Measurements from ENCODE around the gene CEACAM21. TPM values are rescaled to one million over a fixed set of nuclear protein-coding genes. Genes with fewer than 3 reads are reported as not detected.

CEACAM21 gene
- total and polyA plus RNA-seq, 4 donors = 6.5 to 12.2 (median 10.3) TPM

- Histone ChIP-seq H3K9me3 (ENCODE audit: control insufficient read depth in 4 of 4, insufficient read depth in 3 of 4, low read length in 3 of 4) (no peaks in the 10 kb centered on the region), H3K4me1 (ENCODE audit: control insufficient read depth in 5 of 5, insufficient read depth in 5 of 5, low read length in 5 of 5) (peaks cover 0 to 6% (median 1%) of the 10 kb centered on the region in 5 donors), H3K4me3 (no peak overlapping the region), H3K27me3 (ENCODE audit: control insufficient read depth in 3 of 3, insufficient read depth in 3 of 3, low read length in 2 of 3) (peaks cover 0 to 6% (median 0%) of the 10 kb centered on the region in 3 donors), H3K9ac (ENCODE audit: insufficient read depth in 1 of 2, low read length in 2 of 2) (no peak overlapping the region), H3K27ac (ENCODE audit: low read depth in 1 of 2, low read length in 1 of 2) (no peak overlapping the region), H3K36me3 (ENCODE audit: control insufficient read depth in 4 of 4, insufficient read depth in 4 of 4, low read length in 4 of 4) (no peaks in the 10 kb centered on the region)
- DNase-seq (no peak), ATAC-seq (ENCODE audit: insufficient read depth, low FRiP score) (no peak)
- TF ChIP-seq, protein P1, sequence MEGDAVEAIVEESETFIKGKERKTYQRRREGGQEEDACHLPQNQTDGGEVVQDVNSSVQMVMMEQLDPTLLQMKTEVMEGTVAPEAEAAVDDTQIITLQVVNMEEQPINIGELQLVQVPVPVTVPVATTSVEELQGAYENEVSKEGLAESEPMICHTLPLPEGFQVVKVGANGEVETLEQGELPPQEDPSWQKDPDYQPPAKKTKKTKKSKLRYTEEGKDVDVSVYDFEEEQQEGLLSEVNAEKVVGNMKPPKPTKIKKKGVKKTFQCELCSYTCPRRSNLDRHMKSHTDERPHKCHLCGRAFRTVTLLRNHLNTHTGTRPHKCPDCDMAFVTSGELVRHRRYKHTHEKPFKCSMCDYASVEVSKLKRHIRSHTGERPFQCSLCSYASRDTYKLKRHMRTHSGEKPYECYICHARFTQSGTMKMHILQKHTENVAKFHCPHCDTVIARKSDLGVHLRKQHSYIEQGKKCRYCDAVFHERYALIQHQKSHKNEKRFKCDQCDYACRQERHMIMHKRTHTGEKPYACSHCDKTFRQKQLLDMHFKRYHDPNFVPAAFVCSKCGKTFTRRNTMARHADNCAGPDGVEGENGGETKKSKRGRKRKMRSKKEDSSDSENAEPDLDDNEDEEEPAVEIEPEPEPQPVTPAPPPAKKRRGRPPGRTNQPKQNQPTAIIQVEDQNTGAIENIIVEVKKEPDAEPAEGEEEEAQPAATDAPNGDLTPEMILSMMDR (IDR thresholded peaks at IDR 0.05; ENCODE audit: control extremely low read depth, extremely low read depth) = no peak
- WGBS, 2 donors = 80 to 85% methylated on average over 9 of the region's 9 CpGs
Observed at GRCh38 chr19:41551212-41551610, 24.8 kb upstream of the CEACAM21 start.

DNA sequence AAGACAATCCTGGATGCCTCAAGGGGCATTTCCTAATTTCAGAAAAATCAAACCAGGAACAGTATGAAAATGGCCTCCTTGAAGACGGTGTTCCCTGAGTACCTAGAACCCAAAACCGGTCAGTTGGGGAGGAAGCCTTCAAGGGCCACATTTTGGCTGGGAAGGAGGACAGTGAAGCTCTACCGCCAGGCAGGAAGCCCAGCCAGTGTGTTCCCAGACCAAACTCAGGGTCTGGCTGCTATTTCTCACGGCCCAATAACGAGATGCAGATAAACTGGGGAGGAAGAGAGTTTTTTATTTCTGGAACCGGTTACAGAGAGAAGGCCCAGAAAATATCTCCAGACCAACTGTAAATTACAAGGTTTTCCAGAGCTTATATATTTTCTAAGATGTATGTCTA, 24.3 kb upstream of the CEACAM21 start:
- H3K4me1 ChIP-seq (ENCODE audit: control insufficient read depth in 5 of 5, insufficient read depth in 5 of 5, low read length in 5 of 5) = peaks cover 0 to 5% (median 1%) of the 10 kb centered on the region in 5 donors
- 35 to 39% methylated on average over 6 of the region's 6 CpGs for WGBS, 2 donors
- ATAC-seq (ENCODE audit: insufficient read depth, low FRiP score) (no peak), DNase-seq (no peak)
- no peaks in the 10 kb centered on the region for H3K9me3 ChIP-seq (ENCODE audit: control insufficient read depth in 4 of 4, insufficient read depth in 3 of 4, low read length in 3 of 4)
- no peaks in the 10 kb centered on the region for H3K36me3 ChIP-seq (ENCODE audit: control insufficient read depth in 4 of 4, insufficient read depth in 4 of 4, low read length in 4 of 4)
- H3K27ac ChIP-seq (ENCODE audit: low read depth in 1 of 2, low read length in 1 of 2) = no peak overlapping the region
- TF ChIP-seq, protein P1 (IDR thresholded peaks at IDR 0.05; ENCODE audit: control extremely low read depth, extremely low read depth) = no peak
- peaks cover 0 to 6% (median 0%) of the 10 kb centered on the region in 3 donors for H3K27me3 ChIP-seq (ENCODE audit: control insufficient read depth in 3 of 3, insufficient read depth in 3 of 3, low read length in 2 of 3)
- H3K9ac ChIP-seq (ENCODE audit: insufficient read depth in 1 of 2, low read length in 2 of 2) = no peak overlapping the region
- H3K4me3 ChIP-seq = no peak overlapping the region

- no peak for DNase-seq
- TF ChIP-seq, protein P1 (IDR thresholded peaks at IDR 0.05; ENCODE audit: control extremely low read depth, extremely low read depth) = no peak
- no peak overlapping the region for H3K27ac ChIP-seq (ENCODE audit: low read depth in 1 of 2, low read length in 1 of 2)
- H3K4me1 ChIP-seq (ENCODE audit: control insufficient read depth in 5 of 5, insufficient read depth in 5 of 5, low read length in 5 of 5) = peaks cover 0 to 5% (median 0%) of the 10 kb centered on the region in 5 donors
- 49 to 62% methylated on average over 6 of the region's 6 CpGs for WGBS, 2 donors
- ATAC-seq (ENCODE audit: insufficient read depth, low FRiP score) = no peak
- H3K9me3 ChIP-seq (ENCODE audit: control insufficient read depth in 4 of 4, insufficient read depth in 3 of 4, low read length in 3 of 4) = no peaks in the 10 kb centered on the region
- peaks cover 0 to 6% (median 0%) of the 10 kb centered on the region in 3 donors for H3K27me3 ChIP-seq (ENCODE audit: control insufficient read depth in 3 of 3, insufficient read depth in 3 of 3, low read length in 2 of 3)
- H3K4me3 ChIP-seq = no peak overlapping the region
- H3K36me3 ChIP-seq (ENCODE audit: control insufficient read depth in 4 of 4, insufficient read depth in 4 of 4, low read length in 4 of 4) = no peaks in the 10 kb centered on the region
- H3K9ac ChIP-seq (ENCODE audit: insufficient read depth in 1 of 2, low read length in 2 of 2) = no peak overlapping the region
Observed at GRCh38 chr19:41552558-41552957, 23.4 kb upstream of the CEACAM21 start.

GRCh38 chr19:41553804-41554203, 22.2 kb upstream of the CEACAM21 start:
- Histone ChIP-seq H3K36me3 (ENCODE audit: control insufficient read depth in 4 of 4, insufficient read depth in 4 of 4, low read length in 4 of 4) (no peaks in the 10 kb centered on the region), H3K9ac (ENCODE audit: insufficient read depth in 1 of 2, low read length in 2 of 2) (no peak overlapping the region), H3K9me3 (ENCODE audit: control insufficient read depth in 4 of 4, insufficient read depth in 3 of 4, low read length in 3 of 4) (no peaks in the 10 kb centered on the region), H3K4me3 (no peak overlapping the region), H3K4me1 (ENCODE audit: control insufficient read depth in 5 of 5, insufficient read depth in 5 of 5, low read length in 5 of 5) (peaks cover 0 to 3% (median 0%) of the 10 kb centered on the region in 5 donors), H3K27ac (ENCODE audit: low read depth in 1 of 2, low read length in 1 of 2) (no peak overlapping the region), H3K27me3 (ENCODE audit: control insufficient read depth in 3 of 3, insufficient read depth in 3 of 3, low read length in 2 of 3) (peaks cover 0 to 6% (median 0%) of the 10 kb centered on the region in 3 donors)
- ATAC-seq (ENCODE audit: insufficient read depth, low FRiP score) = no peak
- WGBS, 2 donors = 90 to 96% methylated on average over 4 of the region's 4 CpGs
- DNase-seq = no peak
- TF ChIP-seq, protein P1 (IDR thresholded peaks at IDR 0.05; ENCODE audit: control extremely low read depth, extremely low read depth) = no peak
